DOHH2 (cell line): Measurements from ENCODE around the gene DPP10.

ENCODE experiments used
- H3F3A ChIP-seq: fragments of 200-600 bp; sonication (generic), shearing (Covaris generic); 2 replicates; pipeline ENCODE4 v1.6.0; 2016; ENCODE audit warnings: antibody characterized with exemption, mild to moderate bottlenecking; ENCODE audit not compliant: control insufficient read depth, insufficient read depth
- H3K27ac ChIP-seq: fragments of 200-600 bp; sonication (generic); 2 replicates; pipeline ENCODE4 v1.5.1; 2014; ENCODE audit warnings: low read depth, mild to moderate bottlenecking, low read length, moderate library complexity
- H3K27me3 ChIP-seq: fragments of 200-600 bp; sonication (generic); 2 replicates; pipeline ENCODE4 v1.6.1; 2014; ENCODE audit warnings: mild to moderate bottlenecking, low read length, mixed read lengths; ENCODE audit not compliant: control insufficient read depth
- H3K36me3 ChIP-seq: fragments of 200-600 bp; sonication (generic); 2 replicates; pipeline ENCODE4 v1.6.1; 2014; ENCODE audit warnings: mild to moderate bottlenecking, low read length, moderate library complexity, mixed read lengths; ENCODE audit not compliant: control insufficient read depth
- H3K4me1 ChIP-seq: fragments of 200-600 bp; sonication (generic); 2 replicates; pipeline ENCODE4 v1.6.1; 2014; ENCODE audit warnings: mild to moderate bottlenecking, low read length, mixed read lengths; ENCODE audit not compliant: control insufficient read depth
- H3K4me2 ChIP-seq: fragments of 200-600 bp; sonication (generic); 2 replicates; pipeline ENCODE4 v1.6.0; 2014; ENCODE audit warnings: mild to moderate bottlenecking, low read length, moderate library complexity
- H3K4me3 ChIP-seq: fragments of 200-600 bp; sonication (generic); 2 replicates; pipeline ENCODE4 v1.5.1; 2014; ENCODE audit warnings: mild to moderate bottlenecking, low read length, mixed read lengths
- H3K79me2 ChIP-seq: fragments of 200-600 bp; sonication (generic); 2 replicates; pipeline ENCODE4 v1.6.1; 2014; ENCODE audit warnings: mild to moderate bottlenecking, low read length, mixed read lengths; ENCODE audit not compliant: control insufficient read depth
- H3K9me2 ChIP-seq: fragments of 200-600 bp; sonication (generic); replicated peaks from 2 replicates; pipeline ENCODE4 v1.6.1; 2014; ENCODE audit warnings: mild to moderate bottlenecking, low read length, mixed read lengths; ENCODE audit not compliant: control insufficient read depth
- H3K9me3 ChIP-seq: fragments of 200-600 bp; sonication (generic); 2 replicates; pipeline ENCODE4 v1.6.1; 2014; ENCODE audit warnings: antibody characterized with exemption, low read length, mixed read lengths; ENCODE audit not compliant: control insufficient read depth, insufficient read depth
- H4K20me1 ChIP-seq: fragments of 200-600 bp; sonication (generic); 2 replicates; pipeline ENCODE4 v1.6.0; 2014; ENCODE audit warnings: low read depth, mild to moderate bottlenecking, antibody characterized with exemption, low read length, moderate library complexity; ENCODE audit not compliant: control insufficient read depth, insufficient read depth
- EZH2phosphoT487 ChIP-seq: fragments of 200-600 bp; sonication (generic); IDR thresholded peaks from 2 replicates; pipeline ENCODE4 v1.6.1; 2017; ENCODE audit warnings: borderline replicate concordance, mild to moderate bottlenecking, antibody characterized with exemption, low read length, moderate library complexity, mixed read lengths
- TF ChIP-seq, protein P1 (sequence below): fragments of 200-600 bp; sonication (generic); IDR thresholded peaks from one replicate; pipeline ENCODE4 v1.5.1; 2014; ENCODE audit warnings: antibody characterized with exemption, mild to moderate bottlenecking, low read depth, low read length; ENCODE audit not compliant: poor library complexity, severe bottlenecking

The DPP10 gene

DNA sequence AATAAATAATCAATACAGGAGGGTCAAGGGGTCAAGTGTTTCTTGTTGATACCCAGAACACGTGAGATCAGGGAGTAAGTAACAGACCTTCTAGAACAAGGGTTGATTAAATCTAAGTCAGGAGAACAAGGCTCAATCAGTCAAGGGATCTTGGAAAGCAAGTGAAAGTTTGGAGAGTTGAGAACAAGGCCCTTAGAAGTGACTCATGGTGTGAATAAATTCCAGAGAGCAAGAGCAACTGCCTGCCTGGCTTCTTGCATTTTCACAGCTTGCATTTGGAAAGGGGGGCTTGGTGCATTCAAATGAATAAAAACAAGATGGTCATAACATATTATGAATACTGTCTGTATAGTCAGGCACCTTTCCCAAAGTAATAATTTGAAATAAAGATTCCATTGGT lies 256.1 kb downstream of the DPP10 start:
- Histone ChIP-seq H3K27me3 (no peaks in the 10 kb centered on the region), H3K9me2 (no peaks in the 10 kb centered on the region; the same call in 1 of the 2 replicates), H3K36me3 (no peaks in the 10 kb centered on the region), H3K4me3 (no peak overlapping the region), H3K4me2 (no peak overlapping the region), H3K79me2 (no peaks in the 10 kb centered on the region), H3K27ac (no peak overlapping the region), H4K20me1 (no peaks in the 10 kb centered on the region), H3F3A (no peaks in the 10 kb centered on the region), H3K4me1 (no peaks in the 10 kb centered on the region), H3K9me3 (no peaks in the 10 kb centered on the region)
- no peak for TF ChIP-seq EZH2phosphoT487
- TF ChIP-seq, protein P1, sequence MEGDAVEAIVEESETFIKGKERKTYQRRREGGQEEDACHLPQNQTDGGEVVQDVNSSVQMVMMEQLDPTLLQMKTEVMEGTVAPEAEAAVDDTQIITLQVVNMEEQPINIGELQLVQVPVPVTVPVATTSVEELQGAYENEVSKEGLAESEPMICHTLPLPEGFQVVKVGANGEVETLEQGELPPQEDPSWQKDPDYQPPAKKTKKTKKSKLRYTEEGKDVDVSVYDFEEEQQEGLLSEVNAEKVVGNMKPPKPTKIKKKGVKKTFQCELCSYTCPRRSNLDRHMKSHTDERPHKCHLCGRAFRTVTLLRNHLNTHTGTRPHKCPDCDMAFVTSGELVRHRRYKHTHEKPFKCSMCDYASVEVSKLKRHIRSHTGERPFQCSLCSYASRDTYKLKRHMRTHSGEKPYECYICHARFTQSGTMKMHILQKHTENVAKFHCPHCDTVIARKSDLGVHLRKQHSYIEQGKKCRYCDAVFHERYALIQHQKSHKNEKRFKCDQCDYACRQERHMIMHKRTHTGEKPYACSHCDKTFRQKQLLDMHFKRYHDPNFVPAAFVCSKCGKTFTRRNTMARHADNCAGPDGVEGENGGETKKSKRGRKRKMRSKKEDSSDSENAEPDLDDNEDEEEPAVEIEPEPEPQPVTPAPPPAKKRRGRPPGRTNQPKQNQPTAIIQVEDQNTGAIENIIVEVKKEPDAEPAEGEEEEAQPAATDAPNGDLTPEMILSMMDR: no peak

DNA sequence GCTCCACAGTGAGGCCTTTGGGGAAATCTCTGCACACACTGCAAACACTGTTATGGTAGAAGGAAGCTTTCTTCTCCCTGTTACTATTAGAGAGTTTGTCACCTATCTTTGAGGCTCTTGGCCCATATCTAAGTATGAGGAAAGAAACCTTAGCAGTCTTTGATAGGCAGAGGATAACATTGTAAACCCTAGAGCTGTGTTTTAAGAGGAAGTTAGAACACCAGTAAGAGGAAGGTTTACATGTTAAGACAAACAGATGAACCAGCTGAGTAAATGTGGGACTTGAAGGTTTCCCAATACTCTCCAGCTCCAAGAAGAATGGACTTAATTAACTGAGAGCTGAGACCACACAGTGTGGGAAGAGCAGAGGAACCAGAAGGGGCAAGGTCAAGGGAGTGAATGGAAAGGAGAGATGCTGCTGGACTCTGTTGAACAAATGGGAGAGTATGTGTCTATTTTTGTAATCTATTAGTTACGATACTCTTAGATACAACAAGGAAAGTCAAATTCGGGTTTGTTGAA lies 257.0 kb downstream of the DPP10 start:
- Histone ChIP-seq H3K27ac (no peak overlapping the region), H3K36me3 (no peaks in the 10 kb centered on the region), H3K4me1 (no peaks in the 10 kb centered on the region), H3K79me2 (no peaks in the 10 kb centered on the region), H3F3A (no peaks in the 10 kb centered on the region), H3K9me3 (no peaks in the 10 kb centered on the region), H3K27me3 (no peaks in the 10 kb centered on the region), H3K9me2 (no peaks in the 10 kb centered on the region; the same call in 1 of the 2 replicates), H3K4me3 (no peak overlapping the region), H3K4me2 (no peak overlapping the region), H4K20me1 (no peaks in the 10 kb centered on the region)
- no peak for TF ChIP-seq EZH2phosphoT487
- TF ChIP-seq, protein P1: no peak

DNA sequence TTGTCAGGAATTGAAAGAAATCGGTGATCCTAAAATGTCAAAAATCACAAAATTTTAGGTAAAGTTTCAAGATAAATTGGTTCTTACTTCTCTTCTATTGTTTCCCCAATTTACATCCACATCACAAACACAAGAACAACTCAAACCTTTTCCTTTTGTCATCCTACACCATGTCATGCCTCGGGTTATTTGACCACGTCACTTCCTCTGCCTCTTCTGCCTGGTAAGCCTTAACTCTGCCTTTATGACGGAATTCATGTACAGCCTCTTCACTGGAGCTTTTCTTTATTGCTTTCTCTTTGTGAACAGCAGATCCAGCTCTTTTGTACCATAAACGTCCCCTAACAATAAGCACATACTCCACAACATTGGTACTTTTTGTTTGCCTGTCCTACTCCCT lies 258.0 kb downstream of the DPP10 start:
- no peaks in the 10 kb centered on the region for H4K20me1 ChIP-seq
- H3K27ac ChIP-seq: no peak overlapping the region
- no peaks in the 10 kb centered on the region for H3K4me1 ChIP-seq
- no peaks in the 10 kb centered on the region for H3K9me3 ChIP-seq
- no peaks in the 10 kb centered on the region for H3K79me2 ChIP-seq
- H3K4me2 ChIP-seq: no peak overlapping the region
- H3K27me3 ChIP-seq: no peaks in the 10 kb centered on the region
- TF ChIP-seq, protein P1: no peak
- TF ChIP-seq EZH2phosphoT487: no peak
- no peaks in the 10 kb centered on the region for H3F3A ChIP-seq
- H3K36me3 ChIP-seq: no peaks in the 10 kb centered on the region
- no peaks in the 10 kb centered on the region; the same call in 1 of the 2 replicates for H3K9me2 ChIP-seq
- H3K4me3 ChIP-seq: no peak overlapping the region
